ENCODE measurements around the gene LIN7B. TPM values are rescaled to one million over a fixed set of nuclear protein-coding genes. Genes with fewer than 3 reads are reported as not detected.
"Not testable (repeated sequence)": the region's sequence is repeated elsewhere in the genome, so short reads cannot be mapped to it uniquely, and the experiment has no call there.

LIN7B gene
- total RNA-seq, 2 donors from 2014 or later: 11.8 to 14.6 TPM

GRCh38 chr19:49070416-49070815 lies 43.8 kb upstream of the LIN7B start:
- H3K36me3 ChIP-seq: no peaks in the 10 kb centered on the region
- TF ChIP-seq, protein P1, sequence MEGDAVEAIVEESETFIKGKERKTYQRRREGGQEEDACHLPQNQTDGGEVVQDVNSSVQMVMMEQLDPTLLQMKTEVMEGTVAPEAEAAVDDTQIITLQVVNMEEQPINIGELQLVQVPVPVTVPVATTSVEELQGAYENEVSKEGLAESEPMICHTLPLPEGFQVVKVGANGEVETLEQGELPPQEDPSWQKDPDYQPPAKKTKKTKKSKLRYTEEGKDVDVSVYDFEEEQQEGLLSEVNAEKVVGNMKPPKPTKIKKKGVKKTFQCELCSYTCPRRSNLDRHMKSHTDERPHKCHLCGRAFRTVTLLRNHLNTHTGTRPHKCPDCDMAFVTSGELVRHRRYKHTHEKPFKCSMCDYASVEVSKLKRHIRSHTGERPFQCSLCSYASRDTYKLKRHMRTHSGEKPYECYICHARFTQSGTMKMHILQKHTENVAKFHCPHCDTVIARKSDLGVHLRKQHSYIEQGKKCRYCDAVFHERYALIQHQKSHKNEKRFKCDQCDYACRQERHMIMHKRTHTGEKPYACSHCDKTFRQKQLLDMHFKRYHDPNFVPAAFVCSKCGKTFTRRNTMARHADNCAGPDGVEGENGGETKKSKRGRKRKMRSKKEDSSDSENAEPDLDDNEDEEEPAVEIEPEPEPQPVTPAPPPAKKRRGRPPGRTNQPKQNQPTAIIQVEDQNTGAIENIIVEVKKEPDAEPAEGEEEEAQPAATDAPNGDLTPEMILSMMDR (IDR thresholded peaks at IDR 0.05): no peak
- no peak overlapping the region for H3K9ac ChIP-seq (ENCODE audit: low read depth in 2 of 2, low read length in 2 of 2)
- H3K4me1 ChIP-seq: no peaks in the 10 kb centered on the region
- DNase-seq: no peak
- H3K27me3 ChIP-seq: peaks cover 43% of the 10 kb centered on the region
- intact Hi-C loops (cut with DNase I): no loop called here
- H3K27ac ChIP-seq: no peak overlapping the region
- H3K4me3 ChIP-seq: no peak overlapping the region
- no peaks in the 10 kb centered on the region for H3K9me3 ChIP-seq

GRCh38 chr19:49071860-49072547 lies 42.2 kb upstream of the LIN7B start:
- Histone ChIP-seq H3K4me1 (no peaks in the 10 kb centered on the region), H3K27ac (no peak overlapping the region), H3K9ac (ENCODE audit: low read depth in 2 of 2, low read length in 2 of 2) (no peak overlapping the region), H3K27me3 (peaks cover 43% of the 10 kb centered on the region), H3K9me3 (no peaks in the 10 kb centered on the region), H3K4me3 (no peak overlapping the region), H3K36me3 (no peaks in the 10 kb centered on the region)
- DNase-seq: no peak
- intact Hi-C loops (cut with DNase I): no loop called here
- TF ChIP-seq, protein P1 (IDR thresholded peaks at IDR 0.05): no peak

GRCh38 chr19:49073514-49074378 lies 40.4 kb upstream of the LIN7B start:
- H3K4me3 ChIP-seq: no peak overlapping the region
- intact Hi-C loops (cut with DNase I): no loop called here
- H3K27me3 ChIP-seq: peaks cover 37% of the 10 kb centered on the region
- H3K27ac ChIP-seq: no peak overlapping the region
- DNase-seq: no peak
- TF ChIP-seq, protein P1 (IDR thresholded peaks at IDR 0.05): no peak
- H3K36me3 ChIP-seq: no peaks in the 10 kb centered on the region
- no peak overlapping the region for H3K9ac ChIP-seq (ENCODE audit: low read depth in 2 of 2, low read length in 2 of 2)
- no peaks in the 10 kb centered on the region for H3K9me3 ChIP-seq
- no peaks in the 10 kb centered on the region for H3K4me1 ChIP-seq

- H3K27me3 ChIP-seq: peaks cover 37% of the 10 kb centered on the region
- H3K27ac ChIP-seq; intact Hi-C loops (cut with DNase I); H3K4me1 ChIP-seq; H3K4me3 ChIP-seq; H3K9me3 ChIP-seq; H3K9ac ChIP-seq (ENCODE audit: low read depth in 2 of 2, low read length in 2 of 2); H3K36me3 ChIP-seq: not testable (repeated sequence)
- DNase-seq: peak; percentile 74
- TF ChIP-seq, protein P1 (IDR thresholded peaks at IDR 0.05): peak; percentile 72
Observed at GRCh38 chr19:49074869-49075268, 39.3 kb upstream of the LIN7B start.

DNA sequence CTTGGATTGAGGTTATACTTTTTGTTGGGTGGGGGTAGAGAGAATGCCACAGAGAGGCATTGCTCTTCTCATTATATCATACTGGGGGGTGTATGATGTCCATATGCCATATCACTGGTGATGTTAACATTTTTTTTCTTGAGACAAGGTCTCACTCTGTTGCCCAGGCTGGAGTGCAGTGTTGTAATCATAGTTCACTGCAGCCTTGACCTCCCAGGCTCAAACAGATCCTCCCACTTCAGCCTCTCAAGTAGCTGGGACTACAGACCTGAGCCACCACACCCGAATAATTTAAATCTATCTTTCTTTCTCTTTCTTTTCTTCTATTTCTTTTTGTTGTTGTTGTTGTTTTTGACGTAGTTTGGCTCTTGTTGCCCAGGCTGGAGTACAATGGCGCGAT lies 33.8 kb upstream of the LIN7B start:
- intact Hi-C loops (cut with DNase I): no loop called here
- DNase-seq: no peak
- no peaks in the 10 kb centered on the region for H3K4me1 ChIP-seq

More for the DNA sequence above, 33.8 kb upstream of the LIN7B start:
- Histone ChIP-seq H3K4me3 (no peak overlapping the region), H3K9me3 (no peaks in the 10 kb centered on the region), H3K27me3 (no peaks in the 10 kb centered on the region), H3K9ac (ENCODE audit: low read depth in 2 of 2, low read length in 2 of 2) (no peak overlapping the region), H3K27ac (no peak overlapping the region), H3K36me3 (no peaks in the 10 kb centered on the region)
- TF ChIP-seq, protein P1 (IDR thresholded peaks at IDR 0.05): no peak
